ENCODE results near the gene DOCK2. TPM values are rescaled to one million over a fixed set of nuclear protein-coding genes. Genes with fewer than 3 reads are reported as not detected.

DOCK2 gene
- total and polyA plus RNA-seq, 9 of the 15 experiments (the other 6 are each of a cell fraction or from before 2014, with no cell fraction given): 4.5 to 42.6 (median 20.5) TPM

DNA sequence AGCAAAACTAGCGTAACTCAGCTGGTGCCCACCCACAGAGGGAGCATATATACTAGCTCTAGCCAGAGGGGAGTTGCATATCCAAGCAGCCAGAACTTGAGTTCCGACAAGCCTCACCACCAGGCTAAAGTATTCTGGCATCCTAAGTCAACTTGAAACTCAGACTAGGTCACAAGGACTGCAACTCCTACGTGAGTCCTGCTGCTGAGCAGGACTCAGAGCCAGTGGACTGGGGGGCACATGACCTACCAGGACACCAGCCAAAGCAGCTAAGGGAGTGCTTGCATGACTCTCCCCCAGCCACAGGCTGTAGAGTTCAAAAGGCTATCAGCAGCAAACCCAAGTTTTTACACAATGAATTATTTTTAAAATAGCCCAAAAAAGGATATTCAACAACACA, 27.4 kb upstream of the DOCK2 start (continued):
- TF ChIP-seq, protein P1, sequence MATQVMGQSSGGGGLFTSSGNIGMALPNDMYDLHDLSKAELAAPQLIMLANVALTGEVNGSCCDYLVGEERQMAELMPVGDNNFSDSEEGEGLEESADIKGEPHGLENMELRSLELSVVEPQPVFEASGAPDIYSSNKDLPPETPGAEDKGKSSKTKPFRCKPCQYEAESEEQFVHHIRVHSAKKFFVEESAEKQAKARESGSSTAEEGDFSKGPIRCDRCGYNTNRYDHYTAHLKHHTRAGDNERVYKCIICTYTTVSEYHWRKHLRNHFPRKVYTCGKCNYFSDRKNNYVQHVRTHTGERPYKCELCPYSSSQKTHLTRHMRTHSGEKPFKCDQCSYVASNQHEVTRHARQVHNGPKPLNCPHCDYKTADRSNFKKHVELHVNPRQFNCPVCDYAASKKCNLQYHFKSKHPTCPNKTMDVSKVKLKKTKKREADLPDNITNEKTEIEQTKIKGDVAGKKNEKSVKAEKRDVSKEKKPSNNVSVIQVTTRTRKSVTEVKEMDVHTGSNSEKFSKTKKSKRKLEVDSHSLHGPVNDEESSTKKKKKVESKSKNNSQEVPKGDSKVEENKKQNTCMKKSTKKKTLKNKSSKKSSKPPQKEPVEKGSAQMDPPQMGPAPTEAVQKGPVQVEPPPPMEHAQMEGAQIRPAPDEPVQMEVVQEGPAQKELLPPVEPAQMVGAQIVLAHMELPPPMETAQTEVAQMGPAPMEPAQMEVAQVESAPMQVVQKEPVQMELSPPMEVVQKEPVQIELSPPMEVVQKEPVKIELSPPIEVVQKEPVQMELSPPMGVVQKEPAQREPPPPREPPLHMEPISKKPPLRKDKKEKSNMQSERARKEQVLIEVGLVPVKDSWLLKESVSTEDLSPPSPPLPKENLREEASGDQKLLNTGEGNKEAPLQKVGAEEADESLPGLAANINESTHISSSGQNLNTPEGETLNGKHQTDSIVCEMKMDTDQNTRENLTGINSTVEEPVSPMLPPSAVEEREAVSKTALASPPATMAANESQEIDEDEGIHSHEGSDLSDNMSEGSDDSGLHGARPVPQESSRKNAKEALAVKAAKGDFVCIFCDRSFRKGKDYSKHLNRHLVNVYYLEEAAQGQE (IDR thresholded peaks at IDR 0.05; ENCODE audit: borderline replicate concordance): no peak
- TF ChIP-seq, protein P1 (CRISPR knock-in tag; IDR thresholded peaks at IDR 0.05; ENCODE audit: low read depth): no peak
- TF ChIP-seq ZNF316 (IDR thresholded peaks at IDR 0.05): no peak

DNA sequence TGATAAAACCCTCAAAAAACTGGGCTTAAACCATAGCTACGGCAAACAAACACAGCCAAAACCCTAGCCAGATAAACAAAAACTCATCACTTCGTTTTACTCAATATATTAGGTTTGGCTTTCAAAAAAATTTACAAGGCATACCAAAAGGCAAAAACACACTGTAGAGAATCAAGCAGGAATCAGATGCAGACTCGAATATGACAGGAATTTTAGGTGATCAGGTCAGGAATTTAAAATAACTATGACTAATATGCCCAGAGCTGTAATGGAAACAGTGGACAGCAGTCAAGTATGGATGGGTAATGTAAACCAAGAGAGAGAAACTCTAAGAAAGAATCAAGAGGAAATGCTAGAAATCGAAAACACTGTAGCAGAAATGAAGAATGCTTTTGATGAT, 26.5 kb upstream of the DOCK2 start:
- no peak overlapping the region for H2AFZ ChIP-seq (ENCODE audit: low read depth, low read length)
- H3K27me3 ChIP-seq (ENCODE audit: control insufficient read depth in 2 of 2, insufficient read depth in 2 of 2, low read length in 2 of 2): no peaks in the 10 kb centered on the region
- no peak overlapping the region for H3K4me2 ChIP-seq (ENCODE audit: insufficient read depth, low read length)
- no peak overlapping the region for H3K27ac ChIP-seq (ENCODE audit: extremely low read depth, low read depth, low read length)
- in situ Hi-C loops (cut with MboI): no loop called here
- H3K9ac ChIP-seq (ENCODE audit: insufficient read depth in 1 of 2, low read depth in 2 of 2, low read length in 2 of 2): no peak overlapping the region
- no peak overlapping the region for H3K4me3 ChIP-seq
- no peak for ATAC-seq
- FAIRE-seq: no peak
- ChIA-PET CTCF (ENCODE audit: low intra/inter-chr PET ratio) (interaction anchor here (0.6 kb wide), 1 partner anchor 53 kb away, joined by 3 read pairs; no protein-coding TSS in a partner anchor), POLR2A (no interaction called here)
- no peaks in the 10 kb centered on the region for H3K79me2 ChIP-seq (ENCODE audit: control insufficient read depth, insufficient read depth, low read length)
- DNase-seq (ENCODE audit: extremely low read depth in 1 of 4, low spot score in 3 of 4): no peak
- no peaks in the 10 kb centered on the region for H3K4me1 ChIP-seq (replicated peaks in 1 of 2; ENCODE audit: control insufficient read depth in 2 of 2, insufficient read depth in 2 of 2, low read length in 2 of 2)
- no peaks in the 10 kb centered on the region for H3K9me3 ChIP-seq (replicated peaks; ENCODE audit: control insufficient read depth, insufficient read depth, low read depth, low read length)
- WGBS (ENCODE audit: insufficient coverage, low coverage, missing lambda C conversion rate): 12% methylated on average over 4 of the region's 4 CpGs
- intact Hi-C loops (cut with micrococcal nuclease): no loop called here
- no TSS peak for BruUV-seq (replicated peaks)
- no peaks in the 10 kb centered on the region for H4K20me1 ChIP-seq (replicated peaks; ENCODE audit: control insufficient read depth, insufficient read depth, low read length)
- no peaks in the 10 kb centered on the region for H3K9me1 ChIP-seq (ENCODE audit: control insufficient read depth, insufficient read depth, low read length)
- H3K36me3 ChIP-seq (ENCODE audit: control insufficient read depth, insufficient read depth, low read length): no peaks in the 10 kb centered on the region
- TF ChIP-seq ZFP1 (CRISPR knock-in tag; IDR thresholded peaks at IDR 0.05) (no peak), EZH2 (IDR thresholded peaks at IDR 0.05; ENCODE audit: borderline replicate concordance, low read depth, low read length) (no peak)
- TF ChIP-seq, protein P1 (IDR thresholded peaks at IDR 0.05; ENCODE audit: borderline replicate concordance): no peak
- TF ChIP-seq, protein P1 (CRISPR knock-in tag; IDR thresholded peaks at IDR 0.05; ENCODE audit: low read depth): no peak

Measured in K562 (cell line).